Loucy (cell line): ENCODE data around the gene MDM2.

Source experiments
- H2AFZ ChIP-seq: fragments of 200-600 bp; sonication (generic); 2 replicates; pipeline ENCODE4 v1.6.0; 2016; ENCODE audit warnings: antibody characterized with exemption, mild to moderate bottlenecking, low read length, moderate library complexity
- H3F3A ChIP-seq: fragments of 200-600 bp; 2 replicates; pipeline ENCODE4 v1.6.0; 2016; ENCODE audit warnings: antibody characterized with exemption, low read depth, mild to moderate bottlenecking
- H3K27me3 ChIP-seq: fragments of 200-600 bp; sonication (generic); 2 replicates; pipeline ENCODE4 v1.6.1; 2014; ENCODE audit warnings: low read length, mild to moderate bottlenecking; ENCODE audit not compliant: insufficient read depth, poor library complexity, severe bottlenecking
- H3K36me3 ChIP-seq: fragments of 200-600 bp; sonication (generic); 2 replicates; pipeline ENCODE4 v1.6.1; 2016; ENCODE audit warnings: low read length; ENCODE audit not compliant: insufficient read depth
- H3K4me1 ChIP-seq: fragments of 200-600 bp; sonication (generic); 2 replicates; pipeline ENCODE4 v1.5.1; 2014; ENCODE audit warnings: low read length, mild to moderate bottlenecking; ENCODE audit not compliant: insufficient read depth, poor library complexity, severe bottlenecking
- H3K4me2 ChIP-seq: fragments of 200-600 bp; sonication (generic); 2 replicates; pipeline ENCODE4 v1.6.0; 2014; ENCODE audit warnings: antibody characterized with exemption, low read length, low read depth, mild to moderate bottlenecking; ENCODE audit not compliant: poor library complexity, severe bottlenecking
- H3K4me3 ChIP-seq: fragments of 200-600 bp; sonication (generic); 2 replicates; pipeline ENCODE4 v1.5.1; 2014; ENCODE audit warnings: low read length, mild to moderate bottlenecking, mixed read lengths; ENCODE audit not compliant: poor library complexity, severe bottlenecking
- H3K79me2 ChIP-seq: fragments of 200-600 bp; sonication (generic); 2 replicates; pipeline ENCODE4 v1.6.1; 2014; ENCODE audit warnings: low read length; ENCODE audit not compliant: insufficient read depth
- H3K9ac ChIP-seq: fragments of 200-600 bp; sonication (generic); 2 replicates; pipeline ENCODE4 v1.6.0; 2014; ENCODE audit warnings: mild to moderate bottlenecking, low read depth, low read length, moderate library complexity; ENCODE audit not compliant: poor library complexity, severe bottlenecking
- H3K9me2 ChIP-seq: fragments of 200-600 bp; sonication (generic); replicated peaks from 2 replicates; pipeline ENCODE4 v1.6.1; 2016; ENCODE audit warnings: low read depth, low read length, mixed read lengths
- H3K9me3 ChIP-seq: fragments of 200-600 bp; sonication (generic); 2 replicates; pipeline ENCODE4 v1.6.1; 2014; ENCODE audit warnings: mild to moderate bottlenecking, antibody characterized with exemption, low read length, low read depth; ENCODE audit not compliant: insufficient read depth
- H4K20me1 ChIP-seq: fragments of 200-600 bp; sonication (generic); 2 replicates; pipeline ENCODE4 v1.6.0; 2014; ENCODE audit warnings: antibody characterized with exemption, low read length, mild to moderate bottlenecking; ENCODE audit not compliant: insufficient read depth, poor library complexity, severe bottlenecking
- EZH2phosphoT487 ChIP-seq: fragments of 200-600 bp; IDR thresholded peaks from 2 replicates; pipeline ENCODE4 v1.6.1; 2018; ENCODE audit warnings: antibody characterized with exemption, mild to moderate bottlenecking, moderate library complexity, borderline replicate concordance
- TF ChIP-seq, protein P1 (sequence below): fragments of 200-600 bp; sonication (generic); conservative IDR thresholded peaks from 2 replicates; pipeline ENCODE4 v1.5.1; 2014; ENCODE audit warnings: mild to moderate bottlenecking, antibody characterized with exemption, low read length

Gene MDM2

DNA sequence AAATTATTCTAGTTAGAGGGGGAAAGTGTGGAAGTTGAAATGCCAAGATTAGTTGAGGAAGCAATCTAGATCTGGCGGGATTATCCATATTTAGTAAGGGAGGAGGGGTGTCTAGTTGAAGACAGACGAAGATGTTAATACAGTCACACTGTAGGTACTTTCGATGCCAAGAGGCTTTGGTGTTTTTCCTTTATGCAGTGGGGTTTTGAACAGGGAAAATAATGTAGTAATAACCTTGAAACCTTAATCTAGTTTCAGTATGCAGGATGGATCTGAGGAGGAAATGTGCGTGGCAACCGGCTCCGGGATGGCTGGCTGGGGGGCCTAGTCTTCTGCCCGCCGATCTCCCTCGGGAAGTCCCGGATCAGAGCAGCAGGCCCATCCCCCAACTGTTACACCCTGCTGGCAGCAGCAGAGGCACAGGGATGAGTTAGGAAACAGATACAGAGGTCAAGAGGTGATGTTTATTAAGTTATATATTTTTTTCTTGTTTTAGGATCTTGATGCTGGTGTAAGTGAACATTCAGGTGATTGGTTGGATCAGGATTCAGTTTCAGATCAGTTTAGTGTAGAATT is 27.4 kb downstream of the MDM2 start:
- TF ChIP-seq, protein P1, sequence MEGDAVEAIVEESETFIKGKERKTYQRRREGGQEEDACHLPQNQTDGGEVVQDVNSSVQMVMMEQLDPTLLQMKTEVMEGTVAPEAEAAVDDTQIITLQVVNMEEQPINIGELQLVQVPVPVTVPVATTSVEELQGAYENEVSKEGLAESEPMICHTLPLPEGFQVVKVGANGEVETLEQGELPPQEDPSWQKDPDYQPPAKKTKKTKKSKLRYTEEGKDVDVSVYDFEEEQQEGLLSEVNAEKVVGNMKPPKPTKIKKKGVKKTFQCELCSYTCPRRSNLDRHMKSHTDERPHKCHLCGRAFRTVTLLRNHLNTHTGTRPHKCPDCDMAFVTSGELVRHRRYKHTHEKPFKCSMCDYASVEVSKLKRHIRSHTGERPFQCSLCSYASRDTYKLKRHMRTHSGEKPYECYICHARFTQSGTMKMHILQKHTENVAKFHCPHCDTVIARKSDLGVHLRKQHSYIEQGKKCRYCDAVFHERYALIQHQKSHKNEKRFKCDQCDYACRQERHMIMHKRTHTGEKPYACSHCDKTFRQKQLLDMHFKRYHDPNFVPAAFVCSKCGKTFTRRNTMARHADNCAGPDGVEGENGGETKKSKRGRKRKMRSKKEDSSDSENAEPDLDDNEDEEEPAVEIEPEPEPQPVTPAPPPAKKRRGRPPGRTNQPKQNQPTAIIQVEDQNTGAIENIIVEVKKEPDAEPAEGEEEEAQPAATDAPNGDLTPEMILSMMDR = no peak
- TF ChIP-seq EZH2phosphoT487 = no peak
- Histone ChIP-seq H2AFZ (no peak overlapping the region), H3K36me3 (peaks cover 90% of the 10 kb centered on the region), H3K9ac (no peak overlapping the region), H3K4me3 (no peak overlapping the region), H3K4me2 (no peak overlapping the region), H3F3A (no peaks in the 10 kb centered on the region), H3K79me2 (peaks cover 4% of the 10 kb centered on the region; the same call in 1 of the 2 replicates), H4K20me1 (peaks cover 10% of the 10 kb centered on the region), H3K4me1 (no peaks in the 10 kb centered on the region), H3K9me2 (no peaks in the 10 kb centered on the region), H3K27me3 (no peaks in the 10 kb centered on the region), H3K9me3 (no peaks in the 10 kb centered on the region)

DNA sequence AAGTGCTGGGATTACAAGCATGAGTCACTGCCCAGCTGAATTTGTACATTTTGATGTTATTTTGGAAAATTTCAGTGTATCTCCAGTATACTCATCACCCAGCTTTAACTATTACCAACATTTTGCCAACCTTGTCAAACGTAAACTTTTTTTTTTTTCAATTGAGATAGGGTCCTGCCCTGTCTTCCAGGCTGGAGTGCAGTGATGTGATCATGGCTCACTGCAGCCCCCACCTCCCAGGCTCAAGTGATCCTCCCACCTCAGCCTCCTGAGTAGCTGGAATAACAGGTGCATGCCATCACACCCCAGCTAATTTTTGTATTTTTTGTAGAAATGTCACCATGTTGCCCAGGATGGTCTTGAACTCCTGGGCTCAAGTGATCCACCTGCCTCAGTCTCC is 29.2 kb downstream of the MDM2 start:
- TF ChIP-seq, protein P1 = no peak
- no peak for TF ChIP-seq EZH2phosphoT487
- H3K9me3 ChIP-seq = no peaks in the 10 kb centered on the region
- no peaks in the 10 kb centered on the region for H3F3A ChIP-seq
- no peak overlapping the region for H3K4me2 ChIP-seq
- H4K20me1 ChIP-seq = no peaks in the 10 kb centered on the region
- H3K4me1 ChIP-seq = no peaks in the 10 kb centered on the region
- H3K4me3 ChIP-seq = no peak overlapping the region
- H3K36me3 ChIP-seq = peaks cover 89% of the 10 kb centered on the region
- no peaks in the 10 kb centered on the region for H3K27me3 ChIP-seq
- no peaks in the 10 kb centered on the region for H3K79me2 ChIP-seq
- no peaks in the 10 kb centered on the region for H3K9me2 ChIP-seq
- no peak overlapping the region for H2AFZ ChIP-seq
- H3K9ac ChIP-seq = no peak overlapping the region

DNA sequence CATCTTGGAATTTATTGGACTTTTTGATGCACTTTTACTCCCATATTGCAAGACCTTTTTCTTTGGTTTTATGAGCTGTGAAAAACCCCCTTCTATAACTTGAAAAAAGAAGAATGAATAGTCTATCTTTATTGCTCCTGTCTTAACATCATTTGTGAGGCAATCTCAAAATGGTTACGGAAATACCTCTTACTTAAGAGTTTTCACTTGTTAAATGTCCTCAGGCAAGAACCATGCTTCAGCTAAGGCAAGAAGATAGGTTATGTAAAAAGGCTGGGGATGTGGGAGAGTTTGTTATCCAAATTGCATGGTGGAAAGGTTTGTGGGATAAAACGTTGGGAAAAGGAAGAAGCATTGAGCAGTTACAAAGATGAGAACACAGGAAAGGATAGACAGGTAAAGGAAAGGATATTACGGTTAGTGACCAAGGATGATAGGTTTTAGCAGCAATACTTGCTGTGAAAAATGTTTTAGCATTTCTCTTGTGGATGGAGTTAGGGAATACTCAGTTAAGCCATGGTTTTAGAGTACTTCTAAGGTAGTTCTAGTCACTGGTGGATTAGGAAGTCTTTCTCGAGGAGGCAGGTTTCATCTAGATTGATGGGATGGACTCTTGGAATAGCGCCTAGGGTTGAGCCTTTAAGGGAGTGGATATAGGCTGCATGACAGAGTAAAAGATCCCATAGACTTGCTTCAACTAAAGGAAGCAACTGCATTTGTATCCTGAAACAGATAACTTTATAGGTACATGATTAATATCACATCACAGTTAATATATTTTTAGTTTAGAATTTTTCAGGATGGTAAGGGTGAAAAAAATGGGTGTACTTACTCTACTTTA is 30.3 kb downstream of the MDM2 start:
- no peaks in the 10 kb centered on the region for H3K27me3 ChIP-seq
- no peaks in the 10 kb centered on the region for H3K9me2 ChIP-seq
- H3F3A ChIP-seq = no peaks in the 10 kb centered on the region
- no peaks in the 10 kb centered on the region for H4K20me1 ChIP-seq
- TF ChIP-seq EZH2phosphoT487 = no peak
- TF ChIP-seq, protein P1 = no peak
- H3K4me1 ChIP-seq = no peaks in the 10 kb centered on the region
- no peak overlapping the region for H2AFZ ChIP-seq
- H3K9me3 ChIP-seq = no peaks in the 10 kb centered on the region
- no peak overlapping the region for H3K4me3 ChIP-seq
- no peaks in the 10 kb centered on the region for H3K79me2 ChIP-seq
- H3K9ac ChIP-seq = no peak overlapping the region
- H3K36me3 ChIP-seq = peaks cover 93% of the 10 kb centered on the region
- no peak overlapping the region for H3K4me2 ChIP-seq
